Panc1 (cell line): ENCODE data around the gene PHKB. TPM values are rescaled to one million over a fixed set of nuclear protein-coding genes. Genes with fewer than 3 reads are reported as not detected.
"Not testable (repeated sequence)": the region's sequence is repeated elsewhere in the genome, so short reads cannot be mapped to it uniquely, and the experiment has no call there.

ENCODE experiments used
- ATAC-seq: fragments of 200-7000 bp; cut with Tn5 transposase; 2 replicates; pipeline ENCODE4 v1.9.1; 2020; ENCODE audit warnings: mild to moderate bottlenecking, moderate library complexity
- BruUV-seq: library from RNA; stranded (reverse); fragments of 400-500 nt; replicated peaks from 2 replicates; lab custom pipeline; 2021; lab: Mats Ljungman, UMichigan
- CTCF ChIA-PET: fragments of 300-600 bp; sonication (Branson Sonifier 250); formaldehyde crosslinking; loops from one replicate; lab custom pipeline; 2022; ENCODE audit warnings: antibody characterized with exemption; lab: Charles Lee
- POLR2A ChIA-PET: fragments of 300-600 bp; sonication (Branson Sonifier 250); formaldehyde crosslinking; loops from one replicate; lab custom pipeline; 2022; ENCODE audit warnings: antibody characterized with exemption; lab: Charles Lee
- DNase-seq: peaks from one replicate; pipeline ENCODE4 v3.0.0-alpha.2; 2010; ENCODE audit warnings: low read depth, low spot score
- H3K27ac ChIP-seq: 2 replicates; pipeline ENCODE4 v1.5.1; 2011; ENCODE audit warnings: mild to moderate bottlenecking, low read length, inconsistent platforms
- H3K27me3 ChIP-seq: fragments of 200-500 bp; sonication (Bioruptor generic); 2 replicates; pipeline ENCODE4 v1.6.0; 2014; ENCODE audit warnings: low read length, inconsistent platforms; ENCODE audit not compliant: control insufficient read depth, insufficient read depth
- H3K36me3 ChIP-seq: fragments of 200-500 bp; sonication (Bioruptor generic); 2 replicates; pipeline ENCODE4 v1.5.1; 2014; ENCODE audit warnings: inconsistent platforms, mild to moderate bottlenecking, low read length, moderate library complexity; ENCODE audit not compliant: control insufficient read depth, insufficient read depth
- H3K4me1 ChIP-seq: 2 replicates; pipeline ENCODE4 v1.5.1; 2011; ENCODE audit warnings: inconsistent platforms, mild to moderate bottlenecking, low read length, moderate library complexity; ENCODE audit not compliant: control insufficient read depth, insufficient read depth
- H3K4me3 ChIP-seq, 2 experiments: 2 replicates each; pipeline ENCODE4 v1.5.1; 2011 to 2012; ENCODE audit warnings: low read depth in 2 of 2, low read length in 2 of 2, mild to moderate bottlenecking in 2 of 2, inconsistent platforms in 1 of 2, moderate library complexity in 1 of 2
- H3K9me3 ChIP-seq: fragments of 200-500 bp; sonication (Bioruptor generic); 2 replicates; pipeline ENCODE4 v1.5.1; 2014; ENCODE audit warnings: low read depth, mild to moderate bottlenecking, inconsistent platforms, low read length, moderate library complexity; ENCODE audit not compliant: control insufficient read depth, insufficient read depth
- CTCF ChIP-seq: fragments of 450-650 bp; IDR thresholded peaks from 2 replicates; pipeline ENCODE4 v1.5.1; 2017; ENCODE audit warnings: mild to moderate bottlenecking
- POLR2AphosphoS5 ChIP-seq: IDR thresholded peaks from 2 replicates; pipeline ENCODE4 v1.6.1; 2012; ENCODE audit warnings: mild to moderate bottlenecking, low read depth, low read length, moderate library complexity
- REST ChIP-seq, 2 experiments: IDR thresholded peaks; 2 replicates each; pipeline ENCODE4 v1.6.1; 2011 to 2012; ENCODE audit warnings: low read depth in 2 of 2, control low read depth in 1 of 2, low read length in 1 of 2, mild to moderate bottlenecking in 1 of 2, moderate library complexity in 1 of 2; ENCODE audit not compliant: insufficient read depth in 1 of 2
- SIN3A ChIP-seq: IDR thresholded peaks from 2 replicates; pipeline ENCODE4 v1.6.1; 2012; ENCODE audit warnings: low read depth, mild to moderate bottlenecking, low read length, moderate library complexity, borderline replicate concordance; ENCODE audit not compliant: insufficient read depth
- TCF7L2 ChIP-seq: IDR thresholded peaks from 2 replicates; pipeline ENCODE4 v1.6.1; 2011; ENCODE audit warnings: mild to moderate bottlenecking, low read depth, low read length, inconsistent platforms
- in situ Hi-C: cut with HindIII; loops from 2 replicates; pipeline ENCODE4 v1.10.0; 2016; ENCODE audit warnings: low sequenced_read_pairs, low pct_unique_long_range_greater_than_20kb
- intact Hi-C: fragments of 100-400 bp; cut with micrococcal nuclease; formaldehyde crosslinking; loops from one replicate; pipeline ENCODE4 v1.10.0; 2022; ENCODE audit not compliant: unreplicated experiment
- total RNA-seq: library from RNA; stranded (reverse); gene quantifications from one replicate; pipeline ENCODE4 v1.2.1, GENCODE V29; 2021; ENCODE audit not compliant: unreplicated experiment

Gene PHKB
- total RNA-seq, 1 experiment from 2014 or later: 29.5 TPM

GRCh38 chr16:47533744-47534292, 72.7 kb downstream of the PHKB start:
- POLR2A ChIA-PET: no interaction called here
- Histone ChIP-seq H3K9me3 (no peaks in the 10 kb centered on the region), H3K4me3 (no peak overlapping the region), H3K4me1 (no peaks in the 10 kb centered on the region), H3K27ac (no peak overlapping the region), H3K36me3 (no peaks in the 10 kb centered on the region), H3K27me3 (no peaks in the 10 kb centered on the region)
- TF ChIP-seq CTCF: no peak
- no peak for TF ChIP-seq TCF7L2
- in situ Hi-C loops: no loop called here
- intact Hi-C loops: no loop called here
- BruUV-seq: no TSS peak
- CTCF ChIA-PET: no interaction called here
- DNase-seq (no peak), ATAC-seq (no peak)

GRCh38 chr16:47538472-47538871, 77.3 kb downstream of the PHKB start:
- in situ Hi-C loops (no loop called here), intact Hi-C loops (no loop called here)
- H3K9me3 ChIP-seq: no peaks in the 10 kb centered on the region
- ATAC-seq: no peak
- H3K36me3 ChIP-seq: no peaks in the 10 kb centered on the region
- DNase-seq: no peak
- CTCF ChIA-PET: no interaction called here
- H3K27ac ChIP-seq: no peak overlapping the region
- no TSS peak for BruUV-seq
- no peak for TF ChIP-seq SIN3A
- no peak for TF ChIP-seq REST (IDR thresholded peaks at IDR 0.05; ENCODE audit: insufficient read depth in 1 of 2, low read depth in 2 of 2, low read length in 1 of 2)
- no peak for TF ChIP-seq CTCF
- TF ChIP-seq TCF7L2: no peak
- no peak for TF ChIP-seq POLR2AphosphoS5
- H3K27me3 ChIP-seq: no peaks in the 10 kb centered on the region
- no peaks in the 10 kb centered on the region for H3K4me1 ChIP-seq
- H3K4me3 ChIP-seq: no peak overlapping the region
- POLR2A ChIA-PET: no interaction called here

- in situ Hi-C loops, H3K27me3 ChIP-seq, intact Hi-C loops, H3K9me3 ChIP-seq, H3K4me1 ChIP-seq, CTCF ChIA-PET, DNase-seq, H3K27ac ChIP-seq, ATAC-seq, H3K4me3 ChIP-seq, BruUV-seq, H3K36me3 ChIP-seq: not testable (repeated sequence)
- POLR2A ChIA-PET: interaction anchor here (0.5 kb wide), 1 partner anchor 9 kb away, joined by 6 read pairs; no protein-coding TSS in a partner anchor
Measured at GRCh38 chr16:47539707-47540670, 78.9 kb downstream of the PHKB start.

- BruUV-seq, POLR2A ChIA-PET, CTCF ChIA-PET, H3K27ac ChIP-seq, ATAC-seq, H3K4me1 ChIP-seq, H3K9me3 ChIP-seq, H3K27me3 ChIP-seq, DNase-seq, intact Hi-C loops, in situ Hi-C loops, H3K36me3 ChIP-seq, H3K4me3 ChIP-seq: not testable (repeated sequence)
Measured at GRCh38 chr16:47541135-47541534, 80.0 kb downstream of the PHKB start.
